Dedifferentiated amniotic fluid mesenchymal stem cell (primary cell): ENCODE results near the gene RNF157.
"Not testable (repeated sequence)": the region's sequence is repeated elsewhere in the genome, so short reads cannot be mapped to it uniquely, and the experiment has no call there.

ENCODE experiments used
- DNase-seq: peaks from one replicate; pipeline ENCODE4 v3.0.0-alpha.2; 2016; ENCODE audit errors: extremely low spot score

Gene RNF157

DNA sequence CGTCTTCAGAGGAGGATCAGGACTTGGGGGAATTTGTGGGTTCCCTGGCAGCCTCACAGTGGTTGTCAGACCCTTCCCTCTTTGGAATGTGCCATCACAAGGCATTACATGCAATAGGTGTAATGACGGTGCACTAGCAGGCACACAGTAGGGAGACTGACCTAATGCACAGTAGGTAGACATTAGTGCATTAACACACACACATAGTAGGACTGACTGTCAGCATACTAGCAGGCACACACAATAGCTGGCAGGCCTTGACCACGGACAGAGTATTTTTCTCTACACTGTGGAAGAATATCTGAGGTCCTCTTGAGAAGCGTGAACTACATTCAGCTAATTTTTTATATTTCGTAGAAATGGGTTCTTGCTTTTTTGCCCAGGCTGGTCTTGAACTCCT lies 14.0 kb upstream of the RNF157 start:
- no peak for DNase-seq

DNA sequence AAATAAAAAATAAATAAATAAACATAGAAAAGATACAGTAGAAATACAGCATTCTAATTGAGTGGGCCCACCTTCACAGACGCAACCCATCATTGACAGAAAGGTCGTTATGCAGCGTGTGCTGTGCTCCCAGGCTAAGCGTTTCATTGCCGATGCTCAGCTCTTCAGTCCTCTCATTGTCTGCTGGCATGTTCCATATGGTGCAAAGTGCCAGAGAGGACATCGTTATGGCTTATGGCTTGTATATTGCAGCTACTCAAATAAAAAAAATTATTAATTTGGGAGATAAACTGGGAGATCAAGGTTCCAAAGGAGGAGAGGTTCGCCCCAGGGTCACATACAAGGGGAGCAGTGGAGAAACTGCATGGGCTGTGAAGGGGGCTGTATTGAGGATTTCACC lies 13.5 kb upstream of the RNF157 start:
- DNase-seq, result no peak

GRCh38 chr17:76252967-76253766 lies 12.9 kb upstream of the RNF157 start:
- DNase-seq, result not testable (repeated sequence)

GRCh38 chr17:76252040-76252954 lies 12.0 kb upstream of the RNF157 start:
- peak; percentile 86 for DNase-seq

DNA sequence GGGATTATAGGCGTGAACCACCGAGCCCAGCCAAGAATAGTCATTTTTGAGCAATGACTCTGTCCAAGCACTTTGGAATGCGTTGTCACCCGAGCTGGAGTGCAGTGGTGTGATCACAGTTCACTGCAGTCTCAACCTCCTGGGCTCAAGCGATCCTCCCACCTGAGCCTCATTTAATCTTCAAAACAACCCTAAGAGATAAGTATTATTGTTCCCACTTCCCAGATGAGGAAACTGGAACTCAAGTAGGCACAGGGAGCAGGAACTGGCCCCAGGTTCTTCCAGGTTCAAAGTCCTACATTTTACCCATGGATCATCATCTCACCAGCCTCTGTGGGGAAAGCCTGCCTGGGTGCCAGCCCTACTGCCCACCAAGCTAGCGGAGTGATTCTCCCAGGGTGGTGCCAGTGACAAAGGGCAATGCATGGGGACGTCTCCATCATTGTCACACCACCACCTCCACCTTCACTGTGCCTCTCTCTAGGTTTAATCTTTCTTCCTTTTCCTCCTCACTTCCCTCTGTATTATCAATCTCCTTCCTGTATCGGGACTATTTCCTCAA lies 11.3 kb upstream of the RNF157 start:
- no peak for DNase-seq

GRCh38 chr17:76250141-76250540 lies 9.8 kb upstream of the RNF157 start:
- DNase-seq, result no peak

- no peak for DNase-seq
Measured at GRCh38 chr17:76248013-76248782, 7.9 kb upstream of the RNF157 start.

DNA sequence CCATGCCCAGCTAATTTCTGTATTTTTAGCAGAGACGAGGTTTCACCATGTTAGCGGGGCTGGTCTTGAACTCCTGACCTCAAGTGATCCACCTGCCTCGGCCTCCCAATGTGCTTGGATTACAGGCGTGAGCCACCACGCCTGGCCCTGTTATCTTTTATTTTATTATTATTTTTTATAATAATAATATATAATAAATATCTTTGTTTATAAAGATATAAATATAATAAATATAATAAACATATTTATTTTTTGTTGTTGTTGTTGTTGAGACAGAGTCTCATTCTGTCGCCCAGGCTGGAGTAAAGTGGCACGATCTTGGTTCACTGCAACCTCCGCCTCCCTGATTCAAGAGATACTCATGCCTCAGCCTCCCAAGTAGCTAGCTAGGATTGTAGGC lies 7.0 kb upstream of the RNF157 start:
- DNase-seq, result no peak

- DNase-seq, result peak; percentile 41
Measured at GRCh38 chr17:76246080-76247066, 6.1 kb upstream of the RNF157 start.

- DNase-seq, result not testable (repeated sequence)
Measured at GRCh38 chr17:76244721-76245120, 4.4 kb upstream of the RNF157 start.

GRCh38 chr17:76243826-76244679 lies 3.8 kb upstream of the RNF157 start:
- no peak for DNase-seq

DNA sequence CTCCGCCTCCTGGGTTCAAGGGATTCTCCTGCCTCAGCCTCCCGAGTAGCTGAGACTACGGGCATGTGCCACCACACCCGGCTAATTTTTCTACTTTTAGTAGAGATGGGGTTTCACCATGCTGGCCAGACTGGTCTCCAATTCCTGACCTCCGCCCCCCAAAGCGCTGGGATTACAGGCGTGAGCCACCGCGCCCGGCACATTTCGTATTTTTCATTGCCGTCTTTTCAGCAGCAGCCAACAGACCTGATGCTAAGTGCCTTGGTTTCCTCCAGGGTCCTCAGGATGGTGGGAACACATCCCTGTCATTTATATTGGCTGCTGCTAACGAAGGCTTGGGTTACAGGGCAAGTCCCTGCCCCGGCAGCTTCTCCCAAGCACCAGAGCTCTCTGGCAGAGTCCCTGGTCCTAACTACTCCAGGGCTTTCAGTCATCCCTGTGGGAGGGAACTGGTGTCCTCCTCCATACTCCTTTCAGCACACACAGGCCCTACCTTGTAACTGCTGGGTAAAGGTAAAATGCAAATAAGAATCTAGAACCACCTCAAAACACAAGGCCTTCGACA lies 1.5 kb upstream of the RNF157 start:
- DNase-seq, result no peak

GRCh38 chr17:76241204-76241538 lies 878 bp upstream of the RNF157 start:
- no peak for DNase-seq

- DNase-seq, result no peak
Measured at GRCh38 chr17:76239538-76240274, 587 bp downstream of the RNF157 start.

- no peak for DNase-seq
Measured at GRCh38 chr17:76238847-76239537, 1.3 kb downstream of the RNF157 start.

- DNase-seq, result no peak
Measured at GRCh38 chr17:76237859-76238313, 2.4 kb downstream of the RNF157 start.

DNA sequence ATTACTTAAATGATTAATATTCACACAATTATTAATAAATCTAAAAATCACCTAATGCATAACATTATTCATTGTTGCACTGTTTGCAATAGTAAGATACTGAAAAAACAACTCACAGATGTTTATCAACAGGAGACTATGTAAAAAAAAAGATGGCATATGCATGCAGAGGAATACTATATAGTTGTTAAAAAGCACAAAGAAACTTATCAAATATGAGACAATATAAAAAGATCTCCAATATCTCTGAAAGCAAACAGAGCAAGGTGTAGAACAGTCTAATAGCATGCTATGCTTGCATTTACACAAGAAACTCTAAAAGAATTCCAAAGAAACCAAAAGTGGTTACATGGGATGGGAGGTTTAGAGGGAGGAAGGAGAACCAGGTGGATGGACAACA lies 3.7 kb downstream of the RNF157 start:
- no peak for DNase-seq

- no peak for DNase-seq
Measured at GRCh38 chr17:76235883-76236282, 4.4 kb downstream of the RNF157 start.
